Measurements from ENCODE around the gene C4A.

- TF ChIP-seq, protein P1, sequence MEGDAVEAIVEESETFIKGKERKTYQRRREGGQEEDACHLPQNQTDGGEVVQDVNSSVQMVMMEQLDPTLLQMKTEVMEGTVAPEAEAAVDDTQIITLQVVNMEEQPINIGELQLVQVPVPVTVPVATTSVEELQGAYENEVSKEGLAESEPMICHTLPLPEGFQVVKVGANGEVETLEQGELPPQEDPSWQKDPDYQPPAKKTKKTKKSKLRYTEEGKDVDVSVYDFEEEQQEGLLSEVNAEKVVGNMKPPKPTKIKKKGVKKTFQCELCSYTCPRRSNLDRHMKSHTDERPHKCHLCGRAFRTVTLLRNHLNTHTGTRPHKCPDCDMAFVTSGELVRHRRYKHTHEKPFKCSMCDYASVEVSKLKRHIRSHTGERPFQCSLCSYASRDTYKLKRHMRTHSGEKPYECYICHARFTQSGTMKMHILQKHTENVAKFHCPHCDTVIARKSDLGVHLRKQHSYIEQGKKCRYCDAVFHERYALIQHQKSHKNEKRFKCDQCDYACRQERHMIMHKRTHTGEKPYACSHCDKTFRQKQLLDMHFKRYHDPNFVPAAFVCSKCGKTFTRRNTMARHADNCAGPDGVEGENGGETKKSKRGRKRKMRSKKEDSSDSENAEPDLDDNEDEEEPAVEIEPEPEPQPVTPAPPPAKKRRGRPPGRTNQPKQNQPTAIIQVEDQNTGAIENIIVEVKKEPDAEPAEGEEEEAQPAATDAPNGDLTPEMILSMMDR (IDR thresholded peaks at IDR 0.05): no peak
- TF ChIP-seq POLR2A (IDR thresholded peaks at IDR 0.05): no peak
Measured at GRCh38 chr6:31958412-31958740, 23.5 kb upstream of the C4A start.
